ENCODE measurements around the gene RASGRP2.

Gene RASGRP2

GRCh38 chr11:64713781-64714363 is 30.1 kb downstream of the RASGRP2 start:
- no peak overlapping the region for H3K4me3 ChIP-seq (ENCODE audit: low read depth, low read length)
- TF ChIP-seq CTCF (IDR thresholded peaks at IDR 0.05; ENCODE audit: insufficient read depth, low read depth, low read length, missing control alignments): no peak
- no peak for DNase-seq (ENCODE audit: low read depth)

- no peak for DNase-seq (ENCODE audit: low read depth)
- TF ChIP-seq CTCF (IDR thresholded peaks at IDR 0.05; ENCODE audit: insufficient read depth, low read depth, low read length, missing control alignments): no peak
- H3K4me3 ChIP-seq (ENCODE audit: low read depth, low read length): no peak overlapping the region
Measured at GRCh38 chr11:64713016-64713707, 30.8 kb downstream of the RASGRP2 start.

- H3K4me3 ChIP-seq (ENCODE audit: low read depth, low read length): no peak overlapping the region
- no peak for DNase-seq (ENCODE audit: low read depth)
- TF ChIP-seq CTCF (IDR thresholded peaks at IDR 0.05; ENCODE audit: insufficient read depth, low read depth, low read length, missing control alignments): no peak
Measured at GRCh38 chr11:64712430-64713015, 31.4 kb downstream of the RASGRP2 start.

- no peak overlapping the region for H3K4me3 ChIP-seq (ENCODE audit: low read depth, low read length)
- no peak for TF ChIP-seq CTCF (IDR thresholded peaks at IDR 0.05; ENCODE audit: insufficient read depth, low read depth, low read length, missing control alignments)
Measured at GRCh38 chr11:64711956-64712362, 32.0 kb downstream of the RASGRP2 start.

GRCh38 chr11:64711138-64711955 is 32.6 kb downstream of the RASGRP2 start:
- H3K4me3 ChIP-seq (ENCODE audit: low read depth, low read length): no peak overlapping the region
- no peak for DNase-seq (ENCODE audit: low read depth)
- no peak for TF ChIP-seq CTCF (IDR thresholded peaks at IDR 0.05; ENCODE audit: insufficient read depth, low read depth, low read length, missing control alignments)

More at GRCh38 chr11:64711956-64712362, 32.0 kb downstream of the RASGRP2 start:
- no peak for DNase-seq (ENCODE audit: low read depth)

- H3K4me3 ChIP-seq (ENCODE audit: low read depth, low read length): no peak overlapping the region
- DNase-seq (ENCODE audit: low read depth): no peak
- no peak for TF ChIP-seq CTCF (IDR thresholded peaks at IDR 0.05; ENCODE audit: insufficient read depth, low read depth, low read length, missing control alignments)
Measured at GRCh38 chr11:64710418-64711137, 33.4 kb downstream of the RASGRP2 start.
